ENCODE results near the gene GNPAT.

DNA sequence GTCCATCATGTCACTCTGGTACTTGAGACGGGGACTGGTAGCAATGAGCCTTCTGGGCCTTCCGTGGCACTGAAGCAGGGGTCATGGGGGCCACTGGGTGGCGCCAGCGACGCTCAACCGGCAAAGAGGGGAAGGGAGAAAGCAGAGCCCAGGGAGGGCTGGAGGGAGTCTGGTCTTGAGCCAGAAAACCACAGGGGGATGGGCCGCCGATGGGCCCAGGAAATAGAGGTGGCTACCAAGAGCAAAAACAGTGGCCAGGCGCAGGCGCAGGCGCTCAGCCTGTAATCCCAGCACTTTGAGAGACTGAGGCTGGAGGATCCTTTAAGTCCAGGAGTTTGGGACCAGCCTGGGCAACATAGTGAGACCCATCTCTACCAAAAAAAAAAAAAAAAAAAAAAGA lies 74.9 kb downstream of the GNPAT start:
- no peak for TF ChIP-seq SP1 (IDR thresholded peaks at IDR 0.05)
- no peak for TF ChIP-seq L3MBTL2 (conservative IDR thresholded peaks at IDR 0.05)
- TF ChIP-seq FOXA1 (IDR thresholded peaks at IDR 0.05), result no peak
- no peak for TF ChIP-seq TARDBP (IDR thresholded peaks at IDR 0.05)
- no peak for TF ChIP-seq FOXK2 (IDR thresholded peaks at IDR 0.05)
- TF ChIP-seq BHLHE40 (IDR thresholded peaks at IDR 0.05; ENCODE audit: borderline replicate concordance), result no peak

Data from HEK293T (cell line).